ENCODE data around the gene AUTS2.

DNA sequence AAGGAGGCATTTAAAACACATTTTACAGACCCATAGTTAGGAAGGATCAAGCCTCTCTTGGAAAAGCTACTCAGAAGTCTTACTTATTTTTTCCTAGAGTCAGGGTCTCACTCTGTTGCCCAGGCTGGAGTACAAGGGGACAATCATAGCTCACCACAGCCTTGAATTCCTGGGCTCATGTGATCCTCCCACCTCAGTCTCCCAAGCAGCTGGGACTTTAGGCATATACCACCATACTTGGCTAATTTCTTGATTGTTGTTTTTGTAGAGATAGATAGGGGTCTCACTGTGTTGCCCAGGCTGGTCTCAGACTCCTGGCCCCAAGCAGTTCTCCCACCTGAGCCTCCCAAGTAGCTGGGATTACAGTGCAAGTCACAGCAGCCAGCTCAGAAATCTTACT is 1179.0 kb downstream of the AUTS2 start:
- no peak for TF ChIP-seq EGR1 (IDR thresholded peaks at IDR 0.05; ENCODE audit: low read depth in 2 of 2)
- TF ChIP-seq RAD21 (IDR thresholded peaks at IDR 0.05) = no peak
- no peak for TF ChIP-seq CTCF (IDR thresholded peaks at IDR 0.05; ENCODE audit: low read depth, low read length, missing input control)
- TF ChIP-seq MAX (IDR thresholded peaks at IDR 0.05) = no peak
- no peak for TF ChIP-seq ATF3 (IDR thresholded peaks at IDR 0.05)
- no peak for TF ChIP-seq GABPA (IDR thresholded peaks at IDR 0.05 in 1 of 2, conservative IDR thresholded peaks at IDR 0.05 in 1 of 2)
- TF ChIP-seq TAF1 (conservative IDR thresholded peaks at IDR 0.05) = no peak
- TF ChIP-seq HNF4A (conservative IDR thresholded peaks at IDR 0.05) = no peak
